GM23248 (cell line): ENCODE measurements around the gene BARHL1.

Experiments
- EZH2 ChIP-seq: fragments of 200-600 bp; sonication (generic); IDR thresholded peaks from 2 replicates; pipeline ENCODE4 v1.6.1; 2018; ENCODE audit warnings: antibody characterized with exemption, mild to moderate bottlenecking; ENCODE audit not compliant: insufficient read depth, poor library complexity, severe bottlenecking
- EZH2phosphoT487 ChIP-seq: fragments of 200-600 bp; sonication (generic); IDR thresholded peaks from 2 replicates; pipeline ENCODE4 v1.6.1; 2018; ENCODE audit warnings: antibody characterized with exemption, moderate library complexity, mild to moderate bottlenecking, low read depth; ENCODE audit not compliant: insufficient read depth

GRCh38 chr9:132589148-132590036 lies 7.0 kb downstream of the BARHL1 start:
- TF ChIP-seq EZH2phosphoT487 (0 out of 2 replicates have a peak, but pooled peaks have one; percentile 39), EZH2 (no peak)
